ENCODE measurements around the gene LY86. TPM values are rescaled to one million over a fixed set of nuclear protein-coding genes. Genes with fewer than 3 reads are reported as not detected.

LY86 gene
- total and polyA plus RNA-seq, 2 donors (not counting 3 experiments of a cell fraction or from before 2014, with no cell fraction given) = not detected

DNA sequence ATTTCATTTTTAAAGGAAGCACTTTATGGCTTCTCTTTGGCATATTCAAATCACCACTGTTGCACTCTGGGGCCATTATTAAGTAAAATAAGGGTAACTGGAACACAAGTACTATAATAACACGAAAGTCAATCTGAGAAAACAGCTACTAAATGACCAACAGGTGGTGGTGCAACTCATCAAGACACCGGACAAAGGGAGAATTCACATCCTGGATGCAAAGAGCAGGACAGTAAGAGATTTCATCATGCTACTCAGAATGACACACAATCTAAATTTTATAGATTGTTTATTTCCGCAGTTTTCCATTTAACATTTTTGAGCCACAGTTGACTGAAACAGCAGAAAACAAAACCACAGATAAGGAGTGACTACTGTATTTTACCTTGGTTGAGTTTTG, 27.6 kb upstream of the LY86 start:
- Histone ChIP-seq H3K27me3 (ENCODE audit: control insufficient read depth in 2 of 2, insufficient read depth in 2 of 2, low read length in 2 of 2) (no peaks in the 10 kb centered on the region), H3K4me2 (ENCODE audit: insufficient read depth, low read length) (no peak overlapping the region), H3K79me2 (ENCODE audit: control insufficient read depth, insufficient read depth, low read length) (no peaks in the 10 kb centered on the region), H3K9me1 (replicated peaks; ENCODE audit: control insufficient read depth, extremely low read depth, insufficient read depth, low read length) (no peaks in the 10 kb centered on the region), H3K27ac (ENCODE audit: insufficient read depth, low read depth, low read length) (no peak overlapping the region), H2AFZ (ENCODE audit: low read depth, low read length) (no peak overlapping the region), H3K9ac (replicated peaks; ENCODE audit: extremely low read depth, insufficient read depth, low read length) (no peak overlapping the region), H3K36me3 (ENCODE audit: control insufficient read depth in 2 of 2, extremely low read depth in 1 of 2, insufficient read depth in 2 of 2, low read length in 2 of 2) (no peaks in the 10 kb centered on the region), H3K4me1 (ENCODE audit: control insufficient read depth, extremely low read depth, insufficient read depth, low read length) (no peaks in the 10 kb centered on the region), H3K4me3 (replicated peaks in 1 of 3; ENCODE audit: insufficient read depth in 1 of 3, low read depth in 1 of 3, low read length in 3 of 3) (no peak overlapping the region), H3K9me3 (replicated peaks; ENCODE audit: control insufficient read depth, insufficient read depth, low read length) (no peaks in the 10 kb centered on the region), H4K20me1 (replicated peaks; ENCODE audit: control insufficient read depth, extremely low read depth, insufficient read depth, low read length) (no peaks in the 10 kb centered on the region)
- TF ChIP-seq, protein P1, sequence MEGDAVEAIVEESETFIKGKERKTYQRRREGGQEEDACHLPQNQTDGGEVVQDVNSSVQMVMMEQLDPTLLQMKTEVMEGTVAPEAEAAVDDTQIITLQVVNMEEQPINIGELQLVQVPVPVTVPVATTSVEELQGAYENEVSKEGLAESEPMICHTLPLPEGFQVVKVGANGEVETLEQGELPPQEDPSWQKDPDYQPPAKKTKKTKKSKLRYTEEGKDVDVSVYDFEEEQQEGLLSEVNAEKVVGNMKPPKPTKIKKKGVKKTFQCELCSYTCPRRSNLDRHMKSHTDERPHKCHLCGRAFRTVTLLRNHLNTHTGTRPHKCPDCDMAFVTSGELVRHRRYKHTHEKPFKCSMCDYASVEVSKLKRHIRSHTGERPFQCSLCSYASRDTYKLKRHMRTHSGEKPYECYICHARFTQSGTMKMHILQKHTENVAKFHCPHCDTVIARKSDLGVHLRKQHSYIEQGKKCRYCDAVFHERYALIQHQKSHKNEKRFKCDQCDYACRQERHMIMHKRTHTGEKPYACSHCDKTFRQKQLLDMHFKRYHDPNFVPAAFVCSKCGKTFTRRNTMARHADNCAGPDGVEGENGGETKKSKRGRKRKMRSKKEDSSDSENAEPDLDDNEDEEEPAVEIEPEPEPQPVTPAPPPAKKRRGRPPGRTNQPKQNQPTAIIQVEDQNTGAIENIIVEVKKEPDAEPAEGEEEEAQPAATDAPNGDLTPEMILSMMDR (IDR thresholded peaks at IDR 0.05; ENCODE audit: extremely low read depth in 1 of 2, insufficient read depth in 1 of 2, low read depth in 1 of 2, low read length in 2 of 2) = no peak
- TF ChIP-seq, protein P2, sequence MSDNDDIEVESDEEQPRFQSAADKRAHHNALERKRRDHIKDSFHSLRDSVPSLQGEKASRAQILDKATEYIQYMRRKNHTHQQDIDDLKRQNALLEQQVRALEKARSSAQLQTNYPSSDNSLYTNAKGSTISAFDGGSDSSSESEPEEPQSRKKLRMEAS (IDR thresholded peaks at IDR 0.05; ENCODE audit: insufficient read depth, insufficient read length) = no peak
- TF ChIP-seq FOS (IDR thresholded peaks at IDR 0.05; ENCODE audit: borderline replicate concordance, insufficient read depth, low read length) = no peak
- TF ChIP-seq MYC (IDR thresholded peaks at IDR 0.05; ENCODE audit: low read depth, low read length) = no peak
- no peak for TF ChIP-seq JUN (IDR thresholded peaks at IDR 0.05; ENCODE audit: borderline replicate concordance, insufficient read depth, insufficient read length, low read depth)
- TF ChIP-seq GATA2 (IDR thresholded peaks at IDR 0.05; ENCODE audit: insufficient read depth, insufficient read length, low read depth, low read length) = no peak
- POLR2A ChIA-PET = no interaction called here
- FAIRE-seq (no peak), DNase-seq (ENCODE audit: low read depth, low spot score) (no peak)
- intact Hi-C loops (cut with micrococcal nuclease) = no loop called here
- dilution Hi-C loops (cut with MboI; ENCODE audit: extremely low pct_ligation_motif_present, low sequenced_read_pairs) = no loop called here
- CTCF ChIA-PET = no interaction called here
- BruUV-seq (replicated peaks) = no TSS peak

DNA sequence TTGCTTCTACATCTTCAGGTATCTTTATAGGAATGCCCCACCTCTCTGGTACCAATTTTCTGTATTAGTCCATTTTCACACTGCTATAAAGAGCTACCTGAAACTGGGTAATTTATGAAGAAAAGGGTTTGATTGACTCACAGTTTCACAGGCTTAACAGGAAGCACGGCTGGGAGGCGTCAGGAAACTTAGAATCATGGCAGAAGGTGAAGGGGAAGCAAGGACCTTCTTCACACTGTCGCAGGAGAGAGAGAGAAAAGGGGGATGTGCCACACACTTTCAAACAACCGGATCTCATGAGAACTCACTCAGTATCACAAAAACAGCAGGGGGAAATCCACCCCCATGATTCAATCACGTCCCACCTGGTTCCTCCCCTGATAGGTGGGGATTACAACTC, 24.4 kb upstream of the LY86 start:
- POLR2A ChIA-PET = no interaction called here
- Histone ChIP-seq H3K9ac (replicated peaks; ENCODE audit: extremely low read depth, insufficient read depth, low read length) (no peak overlapping the region), H3K9me1 (replicated peaks; ENCODE audit: control insufficient read depth, extremely low read depth, insufficient read depth, low read length) (no peaks in the 10 kb centered on the region), H3K27me3 (ENCODE audit: control insufficient read depth in 2 of 2, insufficient read depth in 2 of 2, low read length in 2 of 2) (no peaks in the 10 kb centered on the region), H2AFZ (ENCODE audit: low read depth, low read length) (no peak overlapping the region), H3K4me1 (ENCODE audit: control insufficient read depth, extremely low read depth, insufficient read depth, low read length) (no peaks in the 10 kb centered on the region), H3K36me3 (ENCODE audit: control insufficient read depth in 2 of 2, extremely low read depth in 1 of 2, insufficient read depth in 2 of 2, low read length in 2 of 2) (no peaks in the 10 kb centered on the region), H3K9me3 (replicated peaks; ENCODE audit: control insufficient read depth, insufficient read depth, low read length) (no peaks in the 10 kb centered on the region), H3K4me3 (replicated peaks in 1 of 3; ENCODE audit: insufficient read depth in 1 of 3, low read depth in 1 of 3, low read length in 3 of 3) (no peak overlapping the region), H3K79me2 (ENCODE audit: control insufficient read depth, insufficient read depth, low read length) (no peaks in the 10 kb centered on the region), H4K20me1 (replicated peaks; ENCODE audit: control insufficient read depth, extremely low read depth, insufficient read depth, low read length) (no peaks in the 10 kb centered on the region), H3K4me2 (ENCODE audit: insufficient read depth, low read length) (no peak overlapping the region), H3K27ac (ENCODE audit: insufficient read depth, low read depth, low read length) (no peak overlapping the region)
- CTCF ChIA-PET = no interaction called here
- intact Hi-C loops (cut with micrococcal nuclease) = no loop called here
- no TSS peak for BruUV-seq (replicated peaks)
- dilution Hi-C loops (cut with MboI; ENCODE audit: extremely low pct_ligation_motif_present, low sequenced_read_pairs) = no loop called here
- no peak for FAIRE-seq
- DNase-seq (ENCODE audit: low read depth, low spot score) = no peak
- no peak for TF ChIP-seq GATA2 (IDR thresholded peaks at IDR 0.05; ENCODE audit: insufficient read depth, insufficient read length, low read depth, low read length)
- TF ChIP-seq POLR2A (IDR thresholded peaks at IDR 0.05; ENCODE audit: low read depth, low read length) = no peak
- TF ChIP-seq JUN (IDR thresholded peaks at IDR 0.05; ENCODE audit: borderline replicate concordance, insufficient read depth, insufficient read length, low read depth) = no peak
- no peak for TF ChIP-seq EZH2 (IDR thresholded peaks at IDR 0.05; ENCODE audit: borderline replicate concordance, low read depth, low read length, severe bottlenecking)
- TF ChIP-seq, protein P1 (IDR thresholded peaks at IDR 0.05; ENCODE audit: extremely low read depth in 1 of 2, insufficient read depth in 1 of 2, low read depth in 1 of 2, low read length in 2 of 2) = no peak
- no peak for TF ChIP-seq POLR2AphosphoS5 (IDR thresholded peaks at IDR 0.05; ENCODE audit: insufficient read depth, low read depth, low read length)
- TF ChIP-seq, protein P2 (IDR thresholded peaks at IDR 0.05; ENCODE audit: insufficient read depth, insufficient read length) = no peak
- no peak for TF ChIP-seq FOS (IDR thresholded peaks at IDR 0.05; ENCODE audit: borderline replicate concordance, insufficient read depth, low read length)
